Neuronal stem cell (in vitro differentiated cells): ENCODE measurements around the gene TWSG1.

Experiments used
- DNase-seq: peaks from one replicate; pipeline ENCODE4 v3.0.0-alpha.2; 2013; ENCODE audit warnings: low spot score
- H2AFZ ChIP-seq: one replicate; pipeline ENCODE4 v1.6.1; 2013; ENCODE audit warnings: mild to moderate bottlenecking, low read length, inconsistent platforms
- H2AK5ac ChIP-seq: 2 replicates; pipeline ENCODE4 v1.6.1; 2013; ENCODE audit warnings: low read depth, mild to moderate bottlenecking, inconsistent platforms, low read length, moderate library complexity, mixed read lengths
- H2BK120ac ChIP-seq: 2 replicates; pipeline ENCODE4 v1.6.1; 2013; ENCODE audit warnings: low read depth, mild to moderate bottlenecking, inconsistent platforms, low read length, moderate library complexity, mixed read lengths
- H2BK12ac ChIP-seq: one replicate; pipeline ENCODE4 v1.6.1; 2013; ENCODE audit warnings: low read length, inconsistent platforms
- H2BK15ac ChIP-seq: 2 replicates; pipeline ENCODE4 v1.6.1; 2013; ENCODE audit warnings: mild to moderate bottlenecking, low read length, inconsistent platforms, mixed read lengths
- H2BK5ac ChIP-seq: one replicate; pipeline ENCODE4 v1.6.1; 2013; ENCODE audit warnings: inconsistent platforms, mild to moderate bottlenecking, low read length, moderate library complexity
- H3K14ac ChIP-seq: one replicate; pipeline ENCODE4 v1.6.1; 2013; ENCODE audit warnings: low read length, inconsistent platforms
- H3K18ac ChIP-seq: 2 replicates; pipeline ENCODE4 v1.6.1; 2013; ENCODE audit warnings: low read length, inconsistent platforms
- H3K23ac ChIP-seq: 2 replicates; pipeline ENCODE4 v1.6.1; 2013; ENCODE audit warnings: low read depth, mild to moderate bottlenecking, mixed read lengths, low read length, inconsistent platforms; ENCODE audit not compliant: poor library complexity
- H3K27ac ChIP-seq: replicated peaks from 3 replicates; pipeline ENCODE4 v1.5.1; 2013; ENCODE audit warnings: low read length, inconsistent platforms
- H3K27me3 ChIP-seq, 3 experiments: 2 replicates each; pipeline ENCODE4 v1.6.1; 2013; ENCODE audit warnings: low read length in 3 of 3, mild to moderate bottlenecking in 2 of 3, inconsistent platforms in 1 of 3, low read depth in 1 of 3, mixed read lengths in 1 of 3, moderate library complexity in 1 of 3; ENCODE audit not compliant: control insufficient read depth in 3 of 3, insufficient read depth in 3 of 3
- H3K36me3 ChIP-seq, 2 donors: replicated peaks in 1 of 2; 2 replicates each; pipeline ENCODE4 v1.6.1; 2013; ENCODE audit warnings: low read length in 2 of 2; ENCODE audit not compliant: control insufficient read depth in 2 of 2, insufficient read depth in 2 of 2
- H3K4ac ChIP-seq: 2 replicates; pipeline ENCODE4 v1.6.1; 2013; ENCODE audit warnings: inconsistent platforms, mild to moderate bottlenecking, low read length, moderate library complexity
- H3K4me1 ChIP-seq, 2 donors: 1 replicate in 1 of 2; 2 replicates in 1 of 2; pipeline ENCODE4 v1.6.1; 2013; ENCODE audit warnings: low read length in 2 of 2, low read depth in 1 of 2; ENCODE audit not compliant: control insufficient read depth in 2 of 2, insufficient read depth in 1 of 2
- H3K4me2 ChIP-seq: one replicate; pipeline ENCODE4 v1.6.1; 2013; ENCODE audit warnings: mild to moderate bottlenecking, low read length, inconsistent platforms; ENCODE audit not compliant: insufficient read depth, poor library complexity, severe bottlenecking
- H3K4me3 ChIP-seq, 2 donors: 2 replicates each; pipeline ENCODE4 v1.5.1; 2013; ENCODE audit warnings: low read length in 2 of 2, mild to moderate bottlenecking in 2 of 2, inconsistent platforms in 1 of 2, moderate library complexity in 1 of 2
- H3K79me1 ChIP-seq: one replicate; pipeline ENCODE4 v1.6.1; 2013; ENCODE audit warnings: low read depth, mild to moderate bottlenecking, inconsistent platforms, low read length, moderate library complexity
- H3K9ac ChIP-seq: one replicate; pipeline ENCODE4 v1.6.1; 2013; ENCODE audit warnings: mild to moderate bottlenecking, low read depth, low read length, inconsistent platforms; ENCODE audit not compliant: poor library complexity
- H3K9me3 ChIP-seq, 2 donors: replicated peaks in 1 of 2; 2 replicates each; pipeline versions ENCODE3 to v1.6.1; 2013; ENCODE audit warnings: low read length in 2 of 2, mild to moderate bottlenecking in 2 of 2, inconsistent platforms in 1 of 2, low read depth in 1 of 2, mixed read lengths in 1 of 2, moderate library complexity in 1 of 2; ENCODE audit not compliant: control insufficient read depth in 2 of 2, insufficient read depth in 1 of 2
- H4K8ac ChIP-seq: one replicate; pipeline ENCODE4 v1.6.1; 2013; ENCODE audit warnings: low read depth, mild to moderate bottlenecking, inconsistent platforms, low read length, moderate library complexity
- H4K91ac ChIP-seq: one replicate; pipeline ENCODE4 v1.6.1; 2013; ENCODE audit warnings: low read length, low read depth, mild to moderate bottlenecking, inconsistent platforms; ENCODE audit not compliant: poor library complexity
- WGBS, 2 donors: extraction: QIAGEN DNeasy Blood & Tissue Kit; methylation state at CpG; one replicate each; pipeline ENCODE4 v1.1.7; 2013; ENCODE audit warnings: missing lambda C conversion rate in 2 of 2, mixed read lengths in 1 of 2; ENCODE audit not compliant: insufficient read length in 2 of 2, insufficient replicate concordance in 1 of 2; ENCODE audit errors: extremely low coverage in 2 of 2; 5-methylcytosine and 5-hydroxymethylcytosine counted together

TWSG1 gene

DNA sequence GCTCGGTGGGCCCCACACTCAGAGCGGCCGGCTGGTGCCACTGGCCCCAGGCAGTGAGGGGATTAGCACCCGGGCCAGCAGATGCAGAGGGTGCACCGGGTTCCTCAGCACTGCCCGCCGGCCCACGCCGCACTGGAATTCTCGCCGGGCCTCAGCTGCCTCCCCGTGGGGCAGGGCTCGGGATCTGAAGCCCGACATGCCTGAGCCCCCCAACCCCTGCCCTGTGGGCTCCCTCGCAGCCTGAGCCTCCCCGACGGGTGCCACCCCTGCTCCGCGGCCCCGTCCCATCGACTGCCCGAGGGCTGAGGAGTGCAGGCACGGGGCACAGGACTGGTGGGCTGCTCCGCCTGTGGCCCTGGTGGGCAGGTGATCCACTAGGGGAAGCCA is 37.6 kb upstream of the TWSG1 start:
- Histone ChIP-seq H3K27ac (no peak overlapping the region), H3K23ac (no peak overlapping the region), H2BK120ac (no peak overlapping the region), H3K14ac (peak overlapping the region; percentile 17), H2AK5ac (no peak overlapping the region), H4K91ac (no peak overlapping the region), H3K4me1 (no peaks in the 10 kb centered on the region), H2BK12ac (no peak overlapping the region), H3K36me3 (no peaks in the 10 kb centered on the region), H3K9me3 (peaks cover 10 to 13% of the 10 kb centered on the region in 2 donors), H3K79me1 (peaks cover 2% of the 10 kb centered on the region), H3K4me3 (peak overlapping the region in 1 of 2 donors; percentile 50), H3K18ac (no peak overlapping the region), H2BK15ac (no peak overlapping the region), H2AFZ (no peak overlapping the region), H3K9ac (no peak overlapping the region), H4K8ac (no peak overlapping the region), H2BK5ac (no peak overlapping the region), H3K27me3 (no peaks in the 10 kb centered on the region), H3K4me2 (no peak overlapping the region), H3K4ac (no peak overlapping the region)
- no CpG with 5 or more reads among the region's 24 CpGs for WGBS, 2 donors
- DNase-seq = no peak

DNA sequence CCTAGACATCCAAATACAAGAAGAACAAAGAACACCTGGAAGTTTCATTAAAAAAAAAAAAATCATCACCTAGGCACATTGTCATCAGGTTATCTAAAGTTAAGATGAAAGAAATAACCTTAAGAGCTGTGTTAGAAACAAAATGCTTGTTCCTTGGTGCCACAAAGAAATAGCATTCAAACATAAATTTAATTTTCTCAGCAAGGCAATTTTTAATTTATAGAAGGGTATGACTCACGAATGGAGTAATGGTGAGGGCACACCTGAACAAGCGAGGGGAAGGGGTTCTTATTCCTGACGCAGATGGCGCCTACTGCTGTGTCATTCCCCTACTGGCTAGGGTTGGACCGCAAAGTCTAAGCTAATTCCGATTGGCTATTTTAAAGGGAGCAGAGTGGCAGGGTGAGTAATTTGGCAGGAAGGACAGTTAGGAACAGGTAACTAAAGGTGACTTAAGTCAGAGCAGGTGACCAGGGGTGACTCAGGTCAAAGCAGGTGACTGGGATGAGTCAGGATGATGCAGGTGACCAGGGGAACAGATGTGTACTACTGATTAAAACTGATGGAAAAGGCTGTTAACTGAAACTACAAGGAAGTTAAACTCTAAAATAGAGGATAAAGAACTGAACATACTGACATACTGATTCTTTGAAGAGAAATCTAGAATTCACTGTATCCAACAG is 30.0 kb upstream of the TWSG1 start:
- no peak for DNase-seq
- Histone ChIP-seq H2AFZ (no peak overlapping the region), H2BK15ac (no peak overlapping the region), H2BK12ac (no peak overlapping the region), H3K18ac (no peak overlapping the region), H3K23ac (no peak overlapping the region), H3K79me1 (no peaks in the 10 kb centered on the region), H2BK120ac (no peak overlapping the region), H3K4me2 (no peak overlapping the region), H4K8ac (no peak overlapping the region), H2BK5ac (no peak overlapping the region), H3K9me3 (no peaks in the 10 kb centered on the region), H3K9ac (no peak overlapping the region), H3K27me3 (no peaks in the 10 kb centered on the region), H3K4ac (no peak overlapping the region), H4K91ac (no peak overlapping the region), H3K36me3 (no peaks in the 10 kb centered on the region), H3K4me3 (peak overlapping the region in 1 of 2 donors; percentile 60), H3K14ac (no peak overlapping the region), H2AK5ac (no peak overlapping the region), H3K27ac (no peak overlapping the region), H3K4me1 (no peaks in the 10 kb centered on the region)
- no CpG with 5 or more reads among the region's 6 CpGs for WGBS, 2 donors

DNA sequence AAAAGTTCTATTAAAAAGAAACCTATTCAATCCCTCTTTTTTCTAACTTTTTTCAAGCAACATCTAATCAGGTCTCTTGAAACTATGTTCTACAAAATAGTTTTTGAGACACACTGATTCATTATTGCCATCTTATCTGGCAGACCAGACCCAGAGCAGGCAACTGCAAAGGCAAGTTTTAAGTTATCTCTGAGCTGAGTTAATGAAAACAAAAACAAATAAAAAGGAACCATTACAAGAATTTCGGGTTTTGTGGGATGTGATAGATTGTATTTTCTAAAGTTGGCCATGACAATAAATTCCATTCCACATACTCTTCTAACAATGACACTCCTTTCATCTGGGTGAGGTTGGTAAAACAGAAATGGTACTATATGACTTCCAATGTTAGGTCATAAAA is 15.2 kb upstream of the TWSG1 start:
- Histone ChIP-seq H2BK12ac (no peak overlapping the region), H3K79me1 (no peaks in the 10 kb centered on the region), H3K4me2 (no peak overlapping the region), H3K36me3 (no peaks in the 10 kb centered on the region), H2BK120ac (no peak overlapping the region), H3K14ac (no peak overlapping the region), H3K9me3 (no peaks in the 10 kb centered on the region), H2AFZ (no peak overlapping the region), H3K18ac (no peak overlapping the region), H3K4ac (no peak overlapping the region), H2BK5ac (no peak overlapping the region), H3K4me1 (no peaks in the 10 kb centered on the region), H4K91ac (no peak overlapping the region), H3K27ac (no peak overlapping the region), H3K4me3 (no peak overlapping the region), H3K27me3 (no peaks in the 10 kb centered on the region), H4K8ac (no peak overlapping the region), H2BK15ac (no peak overlapping the region), H3K9ac (no peak overlapping the region), H3K23ac (no peak overlapping the region), H2AK5ac (no peak overlapping the region)
- no peak for DNase-seq
- WGBS, 2 donors = no CpG with 5 or more reads among the region's 1 CpG

DNA sequence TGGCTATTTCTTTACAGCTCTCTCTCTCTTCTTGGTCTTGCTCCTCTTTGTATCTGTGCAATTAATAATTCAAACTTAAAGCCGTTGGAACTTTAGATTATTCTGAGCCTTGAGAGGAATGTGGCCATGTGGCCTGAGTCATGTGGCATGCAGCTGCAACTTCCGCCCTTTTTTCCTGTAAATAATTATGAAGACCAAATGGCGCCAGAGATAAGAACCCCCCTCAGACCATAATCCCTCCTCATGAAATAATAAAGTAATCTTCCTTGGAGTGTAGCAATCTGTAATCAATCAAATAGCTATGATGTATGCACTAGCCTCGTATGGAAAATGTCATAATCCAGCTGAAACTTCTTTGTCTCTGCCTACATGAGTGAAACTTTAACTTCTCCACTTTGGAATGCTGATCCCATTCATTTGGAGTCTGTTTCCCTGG is 13.5 kb upstream of the TWSG1 start:
- Histone ChIP-seq H2BK15ac (no peak overlapping the region), H3K27ac (no peak overlapping the region), H2BK12ac (no peak overlapping the region), H3K14ac (no peak overlapping the region), H2BK120ac (no peak overlapping the region), H4K91ac (no peak overlapping the region), H3K23ac (no peak overlapping the region), H3K36me3 (no peaks in the 10 kb centered on the region), H3K9ac (no peak overlapping the region), H2BK5ac (no peak overlapping the region), H3K4ac (no peak overlapping the region), H3K18ac (no peak overlapping the region), H2AK5ac (no peak overlapping the region), H2AFZ (no peak overlapping the region), H4K8ac (no peak overlapping the region), H3K9me3 (no peaks in the 10 kb centered on the region), H3K4me1 (no peaks in the 10 kb centered on the region), H3K4me2 (no peak overlapping the region), H3K4me3 (no peak overlapping the region), H3K79me1 (no peaks in the 10 kb centered on the region), H3K27me3 (no peaks in the 10 kb centered on the region)
- DNase-seq = no peak
- WGBS, 2 donors = no CpG with 5 or more reads among the region's 4 CpGs
